GM19193 (cell line): ENCODE measurements around the gene HAUS2.

Source experiments
- POLR2A ChIP-seq: IDR thresholded peaks from 4 replicates; pipeline ENCODE4 v1.6.1; 2011; ENCODE audit not compliant: insufficient read depth, insufficient read length; ENCODE audit errors: extremely low read depth

The HAUS2 gene

GRCh38 chr15:42591238-42591934, 42.7 kb downstream of the HAUS2 start:
- no peak for TF ChIP-seq POLR2A

- TF ChIP-seq POLR2A = no peak
These were observed 44.1 kb downstream of the HAUS2 start for GRCh38 chr15:42592716-42593115.

DNA sequence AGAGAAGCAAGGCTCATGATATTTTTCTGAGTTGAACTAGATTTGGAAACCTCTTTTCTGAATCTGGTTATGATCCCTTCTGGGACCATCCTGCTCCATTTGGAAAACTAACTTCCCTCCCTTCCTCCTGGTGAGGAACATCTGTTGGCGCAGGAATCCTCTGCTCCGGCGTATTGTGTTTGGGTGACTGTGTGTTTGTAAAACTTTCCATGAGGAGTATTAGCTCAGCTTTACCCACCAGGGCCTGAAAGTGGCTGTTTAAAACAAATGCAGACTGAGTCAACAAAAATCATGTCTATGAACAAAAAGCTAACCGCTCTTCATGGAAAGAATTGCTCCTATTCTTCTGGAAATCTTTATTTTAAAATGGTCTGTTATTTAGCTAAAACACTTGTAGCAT, 44.5 kb downstream of the HAUS2 start:
- no peak for TF ChIP-seq POLR2A

- no peak for TF ChIP-seq POLR2A
These were observed 45.5 kb downstream of the HAUS2 start for GRCh38 chr15:42594095-42594494.

- no peak for TF ChIP-seq POLR2A
These were observed 47.1 kb downstream of the HAUS2 start for GRCh38 chr15:42595626-42596240.

DNA sequence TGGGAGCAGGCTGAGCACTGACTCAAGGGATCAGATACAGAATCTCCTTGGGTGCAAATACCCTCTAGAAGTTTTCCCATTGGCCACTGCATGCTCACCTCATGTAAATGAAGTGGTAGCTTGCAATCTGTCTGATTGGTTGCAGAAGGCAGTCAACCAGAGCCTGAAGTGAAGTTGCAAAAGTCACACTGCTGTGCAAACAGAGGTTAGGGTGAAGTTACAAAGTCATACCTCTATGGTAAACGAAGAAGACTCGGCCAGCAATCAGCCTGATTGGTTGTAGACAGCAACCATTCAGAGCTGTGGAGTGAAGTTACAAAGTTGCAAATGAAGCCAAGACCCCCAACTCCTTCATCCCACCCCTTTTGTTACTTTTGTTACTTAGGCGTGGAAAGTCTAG, 53.9 kb downstream of the HAUS2 start:
- no peak for TF ChIP-seq POLR2A

DNA sequence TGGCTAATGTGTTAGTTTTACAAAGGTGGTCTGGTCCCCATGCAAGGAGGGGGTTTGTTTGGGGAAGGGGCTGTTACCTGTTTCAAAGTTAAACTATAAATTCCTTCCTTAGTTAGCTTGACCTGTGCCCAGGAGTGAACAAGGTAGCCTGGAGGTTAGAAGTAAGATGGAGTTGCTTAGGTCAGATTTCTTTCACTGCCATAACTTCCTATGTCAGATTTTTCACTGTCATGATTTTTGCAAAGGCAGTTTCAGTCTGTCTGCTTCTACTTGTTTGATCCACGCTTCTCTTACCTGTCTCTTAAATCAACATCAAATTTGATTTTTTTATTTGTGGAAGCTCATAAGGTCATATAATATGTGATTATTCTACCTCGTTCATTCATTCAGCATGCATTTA, 55.3 kb downstream of the HAUS2 start:
- TF ChIP-seq POLR2A = no peak

GRCh38 chr15:42604894-42605744, 56.5 kb downstream of the HAUS2 start:
- no peak for TF ChIP-seq POLR2A

DNA sequence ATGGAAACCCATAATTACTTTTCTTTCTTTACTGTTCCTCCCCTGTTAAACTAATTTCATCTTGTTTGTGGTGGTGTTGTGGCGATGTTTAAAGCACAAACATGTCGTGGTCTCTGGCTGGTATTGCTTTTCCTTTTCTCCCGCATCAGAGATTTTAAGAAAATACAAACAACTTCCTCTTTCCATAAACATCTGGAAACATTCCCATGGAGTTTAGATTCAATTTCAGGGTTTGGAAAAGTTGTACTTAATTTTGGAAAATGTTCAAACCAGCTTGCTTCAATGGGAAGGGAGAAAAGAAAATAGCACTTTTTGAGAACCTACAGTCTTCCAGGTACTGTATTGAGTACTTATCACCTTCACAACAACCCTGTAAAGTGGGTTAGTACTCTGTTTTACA, 57.2 kb downstream of the HAUS2 start:
- TF ChIP-seq POLR2A = no peak

DNA sequence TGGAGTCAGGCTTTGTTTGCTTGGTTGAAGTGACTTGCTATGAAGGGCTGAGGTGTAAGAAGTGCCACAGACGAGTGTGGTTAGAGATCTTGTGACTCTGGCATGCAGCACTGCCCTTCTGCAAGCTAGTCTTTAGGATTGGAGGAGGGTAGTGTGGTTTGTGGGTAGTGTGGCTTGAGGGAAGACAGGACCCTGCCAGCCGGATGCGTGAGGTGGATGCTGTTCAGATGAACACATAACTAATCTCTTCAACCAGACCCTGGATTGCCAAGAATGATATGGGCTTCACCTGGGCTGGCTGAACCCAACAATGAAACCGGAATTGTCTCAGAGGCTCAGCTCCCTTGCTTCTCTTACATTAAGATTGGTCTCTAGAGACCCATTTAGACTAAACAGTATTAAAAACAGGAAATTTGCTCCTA, 59.5 kb downstream of the HAUS2 start:
- TF ChIP-seq POLR2A = no peak

DNA sequence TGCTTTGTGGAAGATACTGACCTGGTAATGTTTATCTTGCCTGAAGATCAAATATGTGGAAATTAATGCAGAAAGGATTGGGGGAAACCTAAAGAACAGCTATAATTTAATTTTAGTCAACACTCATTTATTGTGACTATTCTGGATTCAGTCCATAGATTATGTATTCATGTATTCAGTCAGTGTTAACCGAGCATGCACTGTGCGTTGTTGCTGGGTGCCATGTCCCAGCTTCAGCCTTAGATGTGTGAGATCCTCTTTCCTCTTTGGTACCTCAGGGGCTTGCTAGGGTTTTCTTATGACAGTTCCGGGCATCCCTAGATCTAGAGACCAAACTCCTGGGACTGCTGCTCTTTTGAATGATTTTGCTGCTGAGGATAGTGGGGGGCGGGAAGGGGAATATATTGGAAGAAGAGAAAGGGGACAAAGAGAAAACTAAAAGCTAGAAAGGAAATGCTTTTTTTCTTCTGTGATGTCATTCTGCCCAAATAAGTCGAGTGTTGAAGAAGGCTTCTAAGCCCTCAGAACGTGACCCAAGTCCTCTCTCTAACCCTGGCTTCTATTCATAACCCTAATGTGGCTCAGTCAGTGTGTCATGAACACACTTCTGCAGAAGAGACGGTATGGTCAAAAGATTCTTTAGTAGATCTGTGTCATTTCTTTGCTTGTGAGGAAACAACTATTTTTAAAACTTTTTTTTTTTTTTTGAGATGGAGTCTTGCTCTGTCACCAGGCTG, 60.3 kb downstream of the HAUS2 start:
- TF ChIP-seq POLR2A = no peak

DNA sequence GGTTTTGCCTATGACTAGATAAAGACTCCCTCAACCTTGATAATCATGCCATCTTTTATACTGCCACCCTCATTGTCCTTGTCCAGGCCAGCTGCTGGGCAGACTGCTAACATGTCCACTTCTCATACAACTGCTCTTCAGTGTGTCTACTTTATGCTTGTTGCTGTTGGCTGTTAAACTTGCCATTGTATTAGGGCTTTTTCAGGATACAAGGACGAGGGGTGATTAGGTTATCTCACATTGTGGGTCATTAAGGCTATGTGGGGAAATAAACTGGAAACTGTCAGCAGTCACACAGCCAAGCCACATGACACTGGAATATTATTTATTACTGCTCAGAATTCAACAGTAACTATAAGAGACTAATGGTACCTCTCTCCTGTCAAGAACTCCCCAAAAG, 62.9 kb downstream of the HAUS2 start:
- no peak for TF ChIP-seq POLR2A

DNA sequence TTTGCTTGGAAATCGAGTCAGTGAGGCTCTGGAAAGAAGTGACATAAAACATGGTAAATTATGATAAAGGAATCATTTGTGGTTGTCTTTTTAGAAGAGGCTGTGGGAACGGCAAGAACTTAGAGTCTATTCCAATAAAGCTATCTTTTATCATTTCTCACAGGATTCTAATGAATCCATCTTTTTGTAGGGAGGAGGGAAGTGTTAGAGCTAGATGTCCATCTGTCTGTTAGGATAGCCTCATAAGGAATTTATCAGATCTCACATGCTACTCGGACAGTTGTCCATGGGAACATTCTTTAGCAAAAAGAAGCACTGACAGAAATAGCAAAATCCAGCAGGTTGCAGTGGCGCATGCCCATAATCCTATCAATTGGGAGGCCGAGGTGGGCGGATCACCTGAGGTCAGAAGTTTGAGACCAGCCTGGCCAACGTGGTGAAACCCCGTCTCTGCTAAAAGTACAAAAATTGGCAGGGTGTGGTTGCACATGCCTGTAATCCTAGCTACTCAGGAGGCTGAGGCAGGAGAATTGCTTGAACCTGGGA, 63.8 kb downstream of the HAUS2 start:
- TF ChIP-seq POLR2A = no peak

DNA sequence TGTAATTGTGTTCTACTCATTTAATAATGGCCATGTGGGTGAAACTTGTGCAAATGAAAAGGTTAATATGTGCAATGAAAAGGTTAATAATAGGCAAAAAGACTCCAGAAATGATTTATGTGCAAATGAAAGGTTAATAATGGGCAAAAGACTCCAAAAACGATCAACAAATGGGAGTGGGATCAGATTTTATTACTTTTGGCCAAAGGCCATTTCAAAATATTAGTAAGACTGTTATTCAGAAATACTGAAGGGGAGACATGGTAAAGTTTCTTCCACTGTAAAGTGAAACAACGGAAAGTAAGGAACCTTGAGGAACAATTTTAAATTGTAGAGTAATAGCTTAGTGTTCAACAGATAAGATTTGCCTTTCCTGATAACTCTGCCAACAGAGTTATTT, 67.5 kb downstream of the HAUS2 start:
- TF ChIP-seq POLR2A = no peak
